Measurements from ENCODE around the gene C3orf85. TPM values are rescaled to one million over a fixed set of nuclear protein-coding genes. Genes with fewer than 3 reads are reported as not detected.

Gene C3orf85
- polyA plus RNA-seq, 3 donors, result not detected

- H3K9me3 Mint-ChIP-seq, result peaks cover 0 to 6% (median 4%) of the 10 kb centered on the region in 7 donors
- WGBS (ENCODE audit: insufficient coverage), result 75% methylated on average over 1 of the region's 5 CpGs
- DNase-seq, result no peak
These were observed 41.4 kb downstream of the C3orf85 start for GRCh38 chr3:109177908-109178307.

GRCh38 chr3:109178708-109179107 lies 42.2 kb downstream of the C3orf85 start:
- Histone ChIP-seq H3K9me3 (replicated peaks in 1 of 2; ENCODE audit: control insufficient read depth in 1 of 2, insufficient read depth in 1 of 2, low read length in 2 of 2) (no peaks in the 10 kb centered on the region), H3K36me3 (replicated peaks in 1 of 2; ENCODE audit: control insufficient read depth in 1 of 2, insufficient read depth in 2 of 2, low read length in 2 of 2) (no peaks in the 10 kb centered on the region), H3K4me2 (replicated peaks; ENCODE audit: extremely low read depth, low read length, poor library complexity, severe bottlenecking) (no peak overlapping the region), H3K79me2 (ENCODE audit: insufficient read depth, low read length) (no peaks in the 10 kb centered on the region), H3K9ac (ENCODE audit: insufficient read depth, low read length, poor library complexity, severe bottlenecking) (no peak overlapping the region), H3K4me1 (ENCODE audit: control insufficient read depth in 1 of 2, insufficient read depth in 2 of 2, low read length in 2 of 2) (no peaks in the 10 kb centered on the region), H4K20me1 (ENCODE audit: insufficient read depth, low read length) (no peaks in the 10 kb centered on the region), H3K4me3 (replicated peaks in 1 of 3; ENCODE audit: low read depth in 2 of 3, low read length in 3 of 3) (no peak overlapping the region), H3K27ac (ENCODE audit: low read depth in 1 of 2, low read length in 2 of 2) (no peak overlapping the region), H3K27me3 (ENCODE audit: control insufficient read depth in 2 of 2, insufficient read depth in 2 of 2, low read length in 2 of 2) (no peaks in the 10 kb centered on the region), H2AFZ (ENCODE audit: insufficient read depth, low read depth, low read length, poor library complexity, severe bottlenecking) (no peak overlapping the region)
- H3K27me3 Mint-ChIP-seq (ENCODE audit: low read depth in 3 of 3), result peaks cover 0 to 2% (median 0%) of the 10 kb centered on the region in 3 donors
- DNase-seq, result no peak
- peak overlapping the region in 1 of 7 donors; percentile 18 for H3K27ac Mint-ChIP-seq
- WGBS (ENCODE audit: insufficient coverage), result no CpG with 5 or more reads among the region's 1 CpG
- no peak overlapping the region for H3K4me3 Mint-ChIP-seq
- intact Hi-C loops (cut with micrococcal nuclease), result no loop called here
- H3K9me3 Mint-ChIP-seq, result peaks cover 0 to 7% (median 4%) of the 10 kb centered on the region in 7 donors
- H3K4me1 Mint-ChIP-seq, result no peaks in the 10 kb centered on the region
- no peaks in the 10 kb centered on the region for H3K36me3 Mint-ChIP-seq
- TF ChIP-seq CTCF (IDR thresholded peaks at IDR 0.05), result no peak

More at GRCh38 chr3:109177908-109178307, 41.4 kb downstream of the C3orf85 start:
- Histone ChIP-seq H3K4me2 (replicated peaks; ENCODE audit: extremely low read depth, low read length, poor library complexity, severe bottlenecking) (no peak overlapping the region), H3K4me3 (replicated peaks in 1 of 3; ENCODE audit: low read depth in 2 of 3, low read length in 3 of 3) (no peak overlapping the region), H2AFZ (ENCODE audit: insufficient read depth, low read depth, low read length, poor library complexity, severe bottlenecking) (no peak overlapping the region), H3K9ac (ENCODE audit: insufficient read depth, low read length, poor library complexity, severe bottlenecking) (no peak overlapping the region), H3K27me3 (ENCODE audit: control insufficient read depth in 2 of 2, insufficient read depth in 2 of 2, low read length in 2 of 2) (no peaks in the 10 kb centered on the region), H3K79me2 (ENCODE audit: insufficient read depth, low read length) (no peaks in the 10 kb centered on the region), H3K27ac (ENCODE audit: low read depth in 1 of 2, low read length in 2 of 2) (no peak overlapping the region), H3K4me1 (ENCODE audit: control insufficient read depth in 1 of 2, insufficient read depth in 2 of 2, low read length in 2 of 2) (no peaks in the 10 kb centered on the region), H3K9me3 (replicated peaks in 1 of 2; ENCODE audit: control insufficient read depth in 1 of 2, insufficient read depth in 1 of 2, low read length in 2 of 2) (no peaks in the 10 kb centered on the region), H3K36me3 (replicated peaks in 1 of 2; ENCODE audit: control insufficient read depth in 1 of 2, insufficient read depth in 2 of 2, low read length in 2 of 2) (no peaks in the 10 kb centered on the region), H4K20me1 (ENCODE audit: insufficient read depth, low read length) (no peaks in the 10 kb centered on the region)
- TF ChIP-seq CTCF (IDR thresholded peaks at IDR 0.05), result no peak
- Mint-ChIP-seq H3K4me3 (no peak overlapping the region), H3K27ac (no peak overlapping the region), H3K27me3 (ENCODE audit: low read depth in 3 of 3) (peaks cover 0 to 2% (median 0%) of the 10 kb centered on the region in 3 donors), H3K4me1 (no peaks in the 10 kb centered on the region), H3K36me3 (no peaks in the 10 kb centered on the region)
- intact Hi-C loops (cut with micrococcal nuclease), result no loop called here

Data from CD14-positive monocyte (primary cell).